ENCODE measurements around the gene PSEN1.

DNA sequence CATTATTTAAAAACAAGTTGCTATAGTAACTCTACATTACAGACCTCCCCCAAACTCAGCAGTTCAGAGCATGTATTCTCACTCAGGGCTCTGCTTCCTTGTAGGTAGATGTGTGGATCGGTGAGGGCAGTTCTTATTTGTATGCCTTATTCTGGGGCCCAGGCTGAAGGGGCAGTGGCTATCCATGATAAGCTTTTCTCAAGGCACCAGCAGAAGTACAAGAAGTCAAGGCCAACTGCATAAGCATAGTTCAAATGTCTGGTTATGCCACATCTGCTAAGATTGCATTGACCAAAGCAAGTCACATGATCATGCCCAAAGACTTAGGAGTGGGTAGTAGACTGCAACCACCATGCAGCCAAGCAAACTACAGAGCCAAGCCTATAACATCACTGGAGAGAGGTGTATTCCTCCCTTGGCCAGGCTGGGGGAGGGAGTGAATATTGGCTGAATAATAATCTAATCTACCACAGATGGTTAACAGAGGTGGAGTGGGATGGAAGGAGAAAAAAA lies 4.6 kb downstream of the PSEN1 start:
- TF ChIP-seq POLR2A (IDR thresholded peaks at IDR 0.05) = no peak
- TF ChIP-seq, protein P1, sequence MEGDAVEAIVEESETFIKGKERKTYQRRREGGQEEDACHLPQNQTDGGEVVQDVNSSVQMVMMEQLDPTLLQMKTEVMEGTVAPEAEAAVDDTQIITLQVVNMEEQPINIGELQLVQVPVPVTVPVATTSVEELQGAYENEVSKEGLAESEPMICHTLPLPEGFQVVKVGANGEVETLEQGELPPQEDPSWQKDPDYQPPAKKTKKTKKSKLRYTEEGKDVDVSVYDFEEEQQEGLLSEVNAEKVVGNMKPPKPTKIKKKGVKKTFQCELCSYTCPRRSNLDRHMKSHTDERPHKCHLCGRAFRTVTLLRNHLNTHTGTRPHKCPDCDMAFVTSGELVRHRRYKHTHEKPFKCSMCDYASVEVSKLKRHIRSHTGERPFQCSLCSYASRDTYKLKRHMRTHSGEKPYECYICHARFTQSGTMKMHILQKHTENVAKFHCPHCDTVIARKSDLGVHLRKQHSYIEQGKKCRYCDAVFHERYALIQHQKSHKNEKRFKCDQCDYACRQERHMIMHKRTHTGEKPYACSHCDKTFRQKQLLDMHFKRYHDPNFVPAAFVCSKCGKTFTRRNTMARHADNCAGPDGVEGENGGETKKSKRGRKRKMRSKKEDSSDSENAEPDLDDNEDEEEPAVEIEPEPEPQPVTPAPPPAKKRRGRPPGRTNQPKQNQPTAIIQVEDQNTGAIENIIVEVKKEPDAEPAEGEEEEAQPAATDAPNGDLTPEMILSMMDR (IDR thresholded peaks at IDR 0.05) = no peak

Data from ovary (tissue), 3 donors.